WTC11 (cell line): ENCODE measurements around the gene CTXN1. TPM values are rescaled to one million over a fixed set of nuclear protein-coding genes. Genes with fewer than 3 reads are reported as not detected.

Experiments
- ATAC-seq: fragments of 200-7000 bp; cut with Tn5 transposase; 2 replicates; pipeline ENCODE4 v1.10.0; 2021; ENCODE audit warnings: mild to moderate bottlenecking, moderate library complexity
- CTCF ChIA-PET: fragments of 300-600 bp; sonication (Branson Sonifier 250); formaldehyde crosslinking; loops from one replicate; lab custom pipeline; 2021; ENCODE audit warnings: antibody characterized with exemption; lab: Charles Lee
- POLR2A ChIA-PET: fragments of 350-600 bp; sonication (Branson Sonifier 250); formaldehyde crosslinking; loops from one replicate; lab custom pipeline; 2021; ENCODE audit warnings: antibody characterized with exemption; lab: Charles Lee
- DNase-seq: peaks from one replicate; pipeline ENCODE4 v3.0.0; 2021; ENCODE audit warnings: low spot score
- H3K27ac Mint-ChIP-seq: 2 replicates; pipeline ENCODE4 v1.8.0; 2021; ENCODE audit warnings: mixed read lengths
- H3K27me3 Mint-ChIP-seq: 2 replicates; pipeline ENCODE4 v1.8.0; 2021; ENCODE audit warnings: low read depth, mild to moderate bottlenecking, moderate library complexity, mixed read lengths
- H3K36me3 Mint-ChIP-seq: 2 replicates; pipeline ENCODE4 v1.8.0; 2021; ENCODE audit warnings: mixed read lengths
- H3K4me1 Mint-ChIP-seq: 2 replicates; pipeline ENCODE4 v1.8.0; 2022; ENCODE audit warnings: mixed read lengths
- H3K4me3 Mint-ChIP-seq: 2 replicates; pipeline ENCODE4 v1.8.0; 2021; ENCODE audit warnings: mild to moderate bottlenecking, moderate library complexity, mixed read lengths
- H3K9me3 Mint-ChIP-seq: 2 replicates; pipeline ENCODE4 v1.8.0; 2021; ENCODE audit warnings: mixed read lengths
- ARID4B ChIP-seq: sonication (generic); formaldehyde crosslinking; IDR thresholded peaks from 2 replicates; pipeline ENCODE4 v1.8.0; 2023; ENCODE audit warnings: missing genetic modification reagents, mild to moderate bottlenecking, borderline replicate concordance
- ATF3 ChIP-seq: sonication (generic); formaldehyde crosslinking; conservative IDR thresholded peaks from 2 replicates; pipeline ENCODE4 v1.8.1; 2022; ENCODE audit warnings: mild to moderate bottlenecking, missing genetic modification reagents
- CDX4 ChIP-seq: fragments of 250-450 bp; sonication (Bioruptor Pico); IDR thresholded peaks from 2 replicates; pipeline ENCODE4 v1.9.0; 2021; ENCODE audit warnings: moderate library complexity, mild to moderate bottlenecking, inconsistent platforms, borderline replicate concordance
- CREB1 ChIP-seq: sonication (generic); formaldehyde crosslinking; IDR thresholded peaks from 2 replicates; pipeline ENCODE4 v1.8.0; 2023; ENCODE audit warnings: mild to moderate bottlenecking, missing genetic modification reagents
- EMX1 ChIP-seq: fragments of 250-450 bp; sonication (Bioruptor Pico); IDR thresholded peaks from 2 replicates; pipeline ENCODE4 v1.8.0; 2021; ENCODE audit warnings: mild to moderate bottlenecking
- ETV6 ChIP-seq: sonication (generic); formaldehyde crosslinking; IDR thresholded peaks from 2 replicates; pipeline ENCODE4 v1.8.1; 2022; ENCODE audit warnings: mild to moderate bottlenecking, missing genetic modification reagents
- GABPB1 ChIP-seq: sonication (generic); formaldehyde crosslinking; IDR thresholded peaks from 2 replicates; pipeline ENCODE4 v1.8.1; 2023; ENCODE audit warnings: mild to moderate bottlenecking, missing genetic modification reagents
- HMGA2 ChIP-seq: fragments of 250-450 bp; sonication (Bioruptor Pico); IDR thresholded peaks from 2 replicates; pipeline ENCODE4 v1.4.0; 2021; ENCODE audit warnings: mild to moderate bottlenecking, moderate library complexity
- JUN ChIP-seq: sonication (generic); formaldehyde crosslinking; IDR thresholded peaks from 2 replicates; pipeline ENCODE4 v1.8.0; 2023; ENCODE audit warnings: mild to moderate bottlenecking, missing genetic modification reagents
- KAT7 ChIP-seq: sonication (generic); formaldehyde crosslinking; IDR thresholded peaks from 2 replicates; pipeline ENCODE4 v1.8.1; 2023; ENCODE audit warnings: missing genetic modification reagents, mild to moderate bottlenecking, borderline replicate concordance
- NFATC4 ChIP-seq: fragments of 250-450 bp; sonication (Bioruptor Pico); IDR thresholded peaks from 2 replicates; pipeline ENCODE4 v1.9.0; 2021; ENCODE audit warnings: mild to moderate bottlenecking
- OVOL2 ChIP-seq: fragments of 250-450 bp; sonication (Bioruptor Pico); IDR thresholded peaks from 2 replicates; pipeline ENCODE4 v1.9.0; 2021; ENCODE audit warnings: mild to moderate bottlenecking, borderline replicate concordance
- SMAD3 ChIP-seq: sonication (generic); formaldehyde crosslinking; IDR thresholded peaks from 2 replicates; pipeline ENCODE4 v1.8.0; 2022; ENCODE audit warnings: missing genetic modification reagents, mild to moderate bottlenecking, borderline replicate concordance
- SMAD4 ChIP-seq: sonication (generic); formaldehyde crosslinking; IDR thresholded peaks from 2 replicates; pipeline ENCODE4 v1.8.0; 2022; ENCODE audit warnings: mild to moderate bottlenecking, missing genetic modification reagents
- TP53 ChIP-seq: sonication (generic); formaldehyde crosslinking; IDR thresholded peaks from 2 replicates; pipeline ENCODE4 v1.8.1; 2023; ENCODE audit warnings: mild to moderate bottlenecking, missing genetic modification reagents
- USF1 ChIP-seq: sonication (generic); formaldehyde crosslinking; IDR thresholded peaks from 2 replicates; pipeline ENCODE4 v1.8.0; 2022; ENCODE audit warnings: mild to moderate bottlenecking, missing genetic modification reagents
- ZBTB21 ChIP-seq: sonication (generic); formaldehyde crosslinking; IDR thresholded peaks from 2 replicates; pipeline ENCODE4 v1.8.1; 2023; ENCODE audit warnings: mild to moderate bottlenecking, missing genetic modification reagents, borderline replicate concordance
- ZNF396 ChIP-seq: fragments of 250-450 bp; sonication (Bioruptor Pico); IDR thresholded peaks from 2 replicates; pipeline ENCODE4 v1.8.0; 2021; ENCODE audit warnings: mild to moderate bottlenecking, moderate library complexity, borderline replicate concordance
- ZSCAN18 ChIP-seq: fragments of 250-450 bp; sonication (Bioruptor Pico); IDR thresholded peaks from 2 replicates; pipeline ENCODE4 v2.1.2; 2022; ENCODE audit warnings: mild to moderate bottlenecking, moderate library complexity
- total RNA-seq: library from RNA; stranded (reverse); gene quantifications from 3 replicates; pipeline ENCODE4 v1.2.3, GENCODE V29; 2021

The CTXN1 gene
- total RNA-seq, 1 experiment from 2014 or later: 48.2 TPM

GRCh38 chr19:7905268-7905667 is 20.7 kb downstream of the CTXN1 start:
- ChIA-PET CTCF (interaction anchor here (5.1 kb wide), 1 partner anchor 14 kb away, joined by 70 read pairs; the partner anchor contains the start of gene SNAPC2), POLR2A (no interaction called here)
- Mint-ChIP-seq H3K27ac (peak overlapping the region; percentile 34; the same call in 1 of the 2 replicates), H3K27me3 (peaks cover 13% of the 10 kb centered on the region), H3K36me3 (no peaks in the 10 kb centered on the region), H3K4me3 (peak overlapping the region; percentile 90), H3K9me3 (no peaks in the 10 kb centered on the region), H3K4me1 (peaks cover 20% of the 10 kb centered on the region)
- DNase-seq: no peak
- ATAC-seq: no peak
- no peak for TF ChIP-seq CDX4 (CRISPR knock-in tag)
- TF ChIP-seq GABPB1 (CRISPR knock-in tag): no peak
- TF ChIP-seq EMX1: no peak
- TF ChIP-seq ZBTB21: no peak
- TF ChIP-seq OVOL2 (CRISPR knock-in tag): no peak
- no peak for TF ChIP-seq TP53 (CRISPR knock-in tag)
- no peak for TF ChIP-seq HMGA2 (CRISPR knock-in tag)
- TF ChIP-seq ZNF396 (CRISPR knock-in tag): no peak
- TF ChIP-seq NFATC4 (CRISPR knock-in tag): no peak
- no peak for TF ChIP-seq SMAD4 (CRISPR knock-in tag)
- TF ChIP-seq USF1 (CRISPR knock-in tag): no peak
- no peak for TF ChIP-seq CREB1 (CRISPR knock-in tag)
- TF ChIP-seq ZSCAN18 (CRISPR knock-in tag): no peak
- TF ChIP-seq JUN (CRISPR knock-in tag): no peak
- no peak for TF ChIP-seq ATF3
- no peak for TF ChIP-seq SMAD3 (CRISPR knock-in tag)
- no peak for TF ChIP-seq KAT7
- no peak for TF ChIP-seq ETV6
- TF ChIP-seq ARID4B: no peak
- TF ChIP-seq, all 79 proteins: peak for 0
